ENCODE data around the gene MAP3K20. TPM values are rescaled to one million over a fixed set of nuclear protein-coding genes. Genes with fewer than 3 reads are reported as not detected.
"Not testable (repeated sequence)": the region's sequence is repeated elsewhere in the genome, so short reads cannot be mapped to it uniquely, and the experiment has no call there.

Gene MAP3K20
- total and polyA plus RNA-seq, 2 experiments from 2014 or later: 7.6 to 9.6 TPM

GRCh38 chr2:173280853-173281252 lies 205.2 kb downstream of the MAP3K20 start:
- Histone ChIP-seq H3K4me2 (no peak overlapping the region), H3K27ac (ENCODE audit: low read depth) (no peak overlapping the region), H4K20me1 (replicated peaks; ENCODE audit: insufficient read depth) (no peaks in the 10 kb centered on the region), H3K79me2 (replicated peaks; ENCODE audit: insufficient read depth) (no peaks in the 10 kb centered on the region), H3K27me3 (ENCODE audit: insufficient read depth) (no peaks in the 10 kb centered on the region), H3K4me1 (ENCODE audit: insufficient read depth) (no peaks in the 10 kb centered on the region), H2AFZ (no peak overlapping the region; the same call in 1 of the 2 replicates), H3F3A (replicated peaks; ENCODE audit: low read depth) (no peaks in the 10 kb centered on the region), H3K9me2 (ENCODE audit: insufficient read depth) (no peaks in the 10 kb centered on the region), H3K36me3 (ENCODE audit: insufficient read depth) (peaks cover 10% of the 10 kb centered on the region), H3K4me3 (no peak overlapping the region)
- peaks cover 16% of the 10 kb centered on the region for H3K36me3 Mint-ChIP-seq (ENCODE audit: low read depth)
- TF ChIP-seq ZNF114 (CRISPR knock-in tag; IDR thresholded peaks at IDR 0.05) (no peak), ETS1 (IDR thresholded peaks at IDR 0.05) (no peak)
- ATAC-seq (no peak), DNase-seq (ENCODE audit: low spot score) (no peak)
- no peaks in the 10 kb centered on the region for H3K4me1 Mint-ChIP-seq
- peaks cover 3% of the 10 kb centered on the region for H3K27me3 Mint-ChIP-seq (ENCODE audit: insufficient read depth, low read depth, poor library complexity)
- H3K9me3 Mint-ChIP-seq: peaks cover 22% of the 10 kb centered on the region
- no peak overlapping the region for H3K4me3 Mint-ChIP-seq
- no peak overlapping the region for H3K27ac Mint-ChIP-seq

- H3K4me3 ChIP-seq; H3K79me2 ChIP-seq (replicated peaks; ENCODE audit: insufficient read depth); H4K20me1 ChIP-seq (replicated peaks; ENCODE audit: insufficient read depth); DNase-seq (ENCODE audit: low spot score); H3K4me1 ChIP-seq (ENCODE audit: insufficient read depth); H3K4me3 Mint-ChIP-seq; ATAC-seq; H2AFZ ChIP-seq; H3K27ac Mint-ChIP-seq; H3K27me3 ChIP-seq (ENCODE audit: insufficient read depth); H3K4me1 Mint-ChIP-seq; H3F3A ChIP-seq (replicated peaks; ENCODE audit: low read depth); H3K4me2 ChIP-seq; H3K27ac ChIP-seq (ENCODE audit: low read depth); H3K27me3 Mint-ChIP-seq (ENCODE audit: insufficient read depth, low read depth, poor library complexity); H3K36me3 ChIP-seq (ENCODE audit: insufficient read depth); H3K9me2 ChIP-seq (ENCODE audit: insufficient read depth): not testable (repeated sequence)
- Mint-ChIP-seq H3K9me3 (peaks cover 22% of the 10 kb centered on the region), H3K36me3 (ENCODE audit: low read depth) (peaks cover 16% of the 10 kb centered on the region)
Measured at GRCh38 chr2:173281898-173282297, 206.3 kb downstream of the MAP3K20 start.

GRCh38 chr2:173282795-173283545 lies 207.3 kb downstream of the MAP3K20 start:
- no peaks in the 10 kb centered on the region for H3F3A ChIP-seq (replicated peaks; ENCODE audit: low read depth)
- no peaks in the 10 kb centered on the region for H3K9me2 ChIP-seq (ENCODE audit: insufficient read depth)
- peaks cover 10% of the 10 kb centered on the region for H3K36me3 ChIP-seq (ENCODE audit: insufficient read depth)
- no peaks in the 10 kb centered on the region for H3K4me1 ChIP-seq (ENCODE audit: insufficient read depth)
- H3K4me1 Mint-ChIP-seq: no peaks in the 10 kb centered on the region
- H3K36me3 Mint-ChIP-seq (ENCODE audit: low read depth): peaks cover 16% of the 10 kb centered on the region
- peaks cover 3% of the 10 kb centered on the region for H3K27me3 Mint-ChIP-seq (ENCODE audit: insufficient read depth, low read depth, poor library complexity)
- H3K9me3 Mint-ChIP-seq: peaks cover 22% of the 10 kb centered on the region
- H3K4me2 ChIP-seq: no peak overlapping the region
- TF ChIP-seq EZH2 (IDR thresholded peaks at IDR 0.05; ENCODE audit: low read depth, unreplicated experiment) (no peak), ETS1 (IDR thresholded peaks at IDR 0.05) (no peak), REST (IDR thresholded peaks at IDR 0.05; ENCODE audit: unreplicated experiment) (no peak), CREB1 (CRISPR knock-in tag; IDR thresholded peaks at IDR 0.05; ENCODE audit: low read depth) (no peak), JUNB (IDR thresholded peaks at IDR 0.05; ENCODE audit: unreplicated experiment) (no peak), EZH2phosphoT487 (IDR thresholded peaks at IDR 0.05; ENCODE audit: unreplicated experiment) (no peak)
- DNase-seq (ENCODE audit: low spot score): no peak
- H3K27ac ChIP-seq (ENCODE audit: low read depth): no peak overlapping the region
- H4K20me1 ChIP-seq (replicated peaks; ENCODE audit: insufficient read depth): no peaks in the 10 kb centered on the region
- no peak overlapping the region for H3K27ac Mint-ChIP-seq
- no peaks in the 10 kb centered on the region for H3K79me2 ChIP-seq (replicated peaks; ENCODE audit: insufficient read depth)
- no peak overlapping the region for H3K4me3 ChIP-seq
- H3K4me3 Mint-ChIP-seq: no peak overlapping the region
- H3K27me3 ChIP-seq (ENCODE audit: insufficient read depth): no peaks in the 10 kb centered on the region
- no peak overlapping the region for H2AFZ ChIP-seq
- ATAC-seq: no peak
